NB4 (cell line): ENCODE results near the gene S1PR3.

ENCODE experiments used
- DNase-seq: peaks from one replicate; pipeline ENCODE4 v3.0.0; 2010; ENCODE audit warnings: low read depth
- H3K4me3 ChIP-seq: one replicate; pipeline ENCODE4 v1.5.1; 2011; ENCODE audit warnings: mild to moderate bottlenecking, low read depth, low read length, moderate library complexity
- CTCF ChIP-seq: IDR thresholded peaks from one replicate; pipeline ENCODE4 v1.5.1; 2012; ENCODE audit warnings: low read depth, low read length
- MAX ChIP-seq: IDR thresholded peaks from 2 replicates; pipeline ENCODE4 v1.6.1; 2011; ENCODE audit warnings: low read depth, low read length
- MYC ChIP-seq: IDR thresholded peaks from 2 replicates; pipeline ENCODE4 v1.6.1; 2011; ENCODE audit warnings: low read depth, low read length
- POLR2A ChIP-seq: IDR thresholded peaks from 2 replicates; pipeline ENCODE4 v1.6.1; 2011; ENCODE audit warnings: mild to moderate bottlenecking; ENCODE audit not compliant: insufficient read length; ENCODE audit errors: extremely low read depth

Gene S1PR3

GRCh38 chr9:88949425-88949824 lies 41.8 kb upstream of the S1PR3 start:
- H3K4me3 ChIP-seq: no peak overlapping the region
- peak; percentile 38 for DNase-seq
- no peak for TF ChIP-seq CTCF
- no peak for TF ChIP-seq POLR2A
- no peak for TF ChIP-seq MYC
- TF ChIP-seq MAX: no peak

GRCh38 chr9:88949961-88950340 lies 41.3 kb upstream of the S1PR3 start:
- no peak; the same call in 1 of the 2 replicates for TF ChIP-seq MAX
- TF ChIP-seq MYC: no peak
- TF ChIP-seq POLR2A: no peak
- no peak for TF ChIP-seq CTCF
- DNase-seq: peak; percentile 55
- no peak overlapping the region for H3K4me3 ChIP-seq

GRCh38 chr9:88950341-88951154 lies 40.7 kb upstream of the S1PR3 start:
- peak overlapping the region; percentile 46 for H3K4me3 ChIP-seq
- TF ChIP-seq MAX (no peak), POLR2A (no peak), MYC (no peak), CTCF (no peak)

DNA sequence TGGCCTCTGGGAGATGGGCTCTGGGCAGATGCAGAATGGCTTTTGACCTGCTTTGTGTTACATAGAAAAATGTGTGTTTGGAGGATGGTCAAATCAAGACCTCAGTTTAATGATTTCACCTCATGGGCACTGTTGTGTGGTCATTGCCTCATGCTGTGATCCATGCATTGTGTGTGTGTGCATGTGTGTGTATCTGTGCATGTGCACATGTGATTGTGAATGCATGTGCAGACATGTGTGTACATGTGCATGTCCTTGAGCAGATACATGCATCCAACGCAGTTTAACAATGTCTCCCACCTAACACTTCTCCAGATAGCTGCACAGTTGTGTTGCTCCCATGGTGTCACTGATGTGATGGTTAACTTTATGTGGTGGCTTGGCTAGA lies 40.1 kb upstream of the S1PR3 start:
- peak overlapping the region; percentile 46 for H3K4me3 ChIP-seq
- DNase-seq: no peak
- peak; percentile 62 for TF ChIP-seq MAX
- no peak for TF ChIP-seq MYC

More at GRCh38 chr9:88950341-88951154, 40.7 kb upstream of the S1PR3 start:
- peak; percentile 90 for DNase-seq

DNA sequence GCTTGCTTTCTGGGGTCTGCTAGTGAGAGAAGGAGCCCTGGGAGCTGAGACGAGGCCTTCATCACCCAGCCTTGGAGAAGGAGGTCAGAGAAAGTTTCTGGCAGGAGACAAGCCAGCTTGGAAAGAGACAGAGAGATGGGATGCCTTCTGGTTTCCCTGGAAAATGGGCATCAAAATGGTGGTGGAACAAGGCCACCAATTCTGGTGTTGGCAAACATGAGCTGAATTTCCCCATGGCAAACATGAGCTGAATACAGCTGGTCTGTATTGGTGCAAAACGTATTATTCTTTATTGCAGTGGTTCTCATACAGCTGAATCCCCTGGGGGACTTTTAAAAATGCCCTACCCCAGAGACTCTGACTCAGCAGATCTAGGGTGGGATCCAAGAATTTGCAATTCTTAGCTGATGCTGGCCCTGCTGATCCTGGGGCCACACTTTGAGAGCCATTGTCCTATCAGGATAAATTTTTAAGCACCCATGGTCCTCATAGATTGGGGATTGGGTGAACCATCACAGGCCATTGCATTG lies 39.1 kb upstream of the S1PR3 start:
- no peak overlapping the region for H3K4me3 ChIP-seq
- TF ChIP-seq MYC (no peak), MAX (no peak), CTCF (no peak), POLR2A (no peak)
- peak; percentile 70 for DNase-seq

GRCh38 chr9:88952976-88953375 lies 38.3 kb upstream of the S1PR3 start:
- TF ChIP-seq MYC (no peak), POLR2A (no peak), MAX (no peak), CTCF (no peak)
- no peak overlapping the region for H3K4me3 ChIP-seq
- DNase-seq: no peak
